ENCODE results near the gene VASP.
A peak's percentile ranks its signal among the peaks of the same experiment; 100 is the strongest.

The VASP gene

DNA sequence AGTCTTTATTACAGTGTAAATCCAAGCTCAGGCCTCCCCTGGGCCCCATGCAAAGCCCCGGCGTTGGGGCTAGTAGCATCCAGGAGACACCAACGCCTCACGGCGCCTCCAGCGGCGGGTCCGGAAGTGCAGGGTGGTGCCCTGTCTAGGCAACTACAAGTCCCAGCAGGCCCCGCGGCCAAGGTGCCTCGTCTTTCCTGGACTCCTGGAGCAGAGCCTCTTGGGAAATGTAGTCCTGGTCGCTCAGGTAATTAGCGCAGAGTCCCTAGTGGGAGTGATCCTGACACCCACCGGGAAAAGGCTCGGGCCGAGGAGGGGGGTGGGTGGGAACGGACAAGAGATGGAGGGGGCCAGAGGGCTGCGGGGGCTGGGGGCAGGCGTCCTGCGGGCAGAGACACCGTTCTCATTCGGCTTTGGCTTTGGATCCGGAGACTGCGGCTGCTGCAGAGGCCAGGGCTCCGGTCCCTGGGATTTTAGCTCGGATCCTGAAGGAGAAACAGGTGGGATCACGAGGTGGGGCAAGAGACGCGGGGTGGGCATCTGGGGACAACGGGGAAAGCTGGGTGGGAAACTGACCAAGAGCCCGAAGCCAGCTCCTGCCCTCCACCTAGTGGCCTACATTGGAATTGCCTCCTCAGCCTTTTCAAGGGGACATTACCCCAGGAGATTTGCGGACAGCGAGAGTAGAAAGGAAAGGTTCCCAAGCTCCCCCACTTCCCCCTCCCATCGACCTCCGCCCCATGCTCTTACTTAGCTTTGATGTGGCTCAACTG is 21.8 kb upstream of the VASP start:
- TF ChIP-seq, protein P1, sequence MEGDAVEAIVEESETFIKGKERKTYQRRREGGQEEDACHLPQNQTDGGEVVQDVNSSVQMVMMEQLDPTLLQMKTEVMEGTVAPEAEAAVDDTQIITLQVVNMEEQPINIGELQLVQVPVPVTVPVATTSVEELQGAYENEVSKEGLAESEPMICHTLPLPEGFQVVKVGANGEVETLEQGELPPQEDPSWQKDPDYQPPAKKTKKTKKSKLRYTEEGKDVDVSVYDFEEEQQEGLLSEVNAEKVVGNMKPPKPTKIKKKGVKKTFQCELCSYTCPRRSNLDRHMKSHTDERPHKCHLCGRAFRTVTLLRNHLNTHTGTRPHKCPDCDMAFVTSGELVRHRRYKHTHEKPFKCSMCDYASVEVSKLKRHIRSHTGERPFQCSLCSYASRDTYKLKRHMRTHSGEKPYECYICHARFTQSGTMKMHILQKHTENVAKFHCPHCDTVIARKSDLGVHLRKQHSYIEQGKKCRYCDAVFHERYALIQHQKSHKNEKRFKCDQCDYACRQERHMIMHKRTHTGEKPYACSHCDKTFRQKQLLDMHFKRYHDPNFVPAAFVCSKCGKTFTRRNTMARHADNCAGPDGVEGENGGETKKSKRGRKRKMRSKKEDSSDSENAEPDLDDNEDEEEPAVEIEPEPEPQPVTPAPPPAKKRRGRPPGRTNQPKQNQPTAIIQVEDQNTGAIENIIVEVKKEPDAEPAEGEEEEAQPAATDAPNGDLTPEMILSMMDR (IDR thresholded peaks at IDR 0.05) = peak; percentile 54

DNA sequence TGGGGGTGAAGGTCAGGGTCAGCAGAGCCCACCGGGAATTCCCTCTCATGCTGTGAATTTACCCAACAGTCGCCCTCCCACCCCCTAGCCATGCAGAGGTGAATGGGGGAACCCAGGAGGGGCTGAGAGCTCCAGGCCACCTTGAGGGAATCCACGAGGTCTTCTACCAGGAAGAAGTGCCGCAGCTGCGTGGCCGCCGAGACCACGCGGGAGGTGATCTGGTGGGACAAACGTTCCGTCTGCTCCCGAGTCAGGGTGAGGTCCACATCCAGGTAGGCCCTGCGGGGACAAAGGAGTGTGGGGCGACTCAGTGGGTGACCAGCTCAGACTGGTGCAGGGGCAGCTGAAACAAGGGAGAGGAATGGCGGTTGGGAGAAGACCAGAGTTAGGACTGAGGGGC is 18.6 kb upstream of the VASP start:
- TF ChIP-seq, protein P1 (IDR thresholded peaks at IDR 0.05) = no peak

DNA sequence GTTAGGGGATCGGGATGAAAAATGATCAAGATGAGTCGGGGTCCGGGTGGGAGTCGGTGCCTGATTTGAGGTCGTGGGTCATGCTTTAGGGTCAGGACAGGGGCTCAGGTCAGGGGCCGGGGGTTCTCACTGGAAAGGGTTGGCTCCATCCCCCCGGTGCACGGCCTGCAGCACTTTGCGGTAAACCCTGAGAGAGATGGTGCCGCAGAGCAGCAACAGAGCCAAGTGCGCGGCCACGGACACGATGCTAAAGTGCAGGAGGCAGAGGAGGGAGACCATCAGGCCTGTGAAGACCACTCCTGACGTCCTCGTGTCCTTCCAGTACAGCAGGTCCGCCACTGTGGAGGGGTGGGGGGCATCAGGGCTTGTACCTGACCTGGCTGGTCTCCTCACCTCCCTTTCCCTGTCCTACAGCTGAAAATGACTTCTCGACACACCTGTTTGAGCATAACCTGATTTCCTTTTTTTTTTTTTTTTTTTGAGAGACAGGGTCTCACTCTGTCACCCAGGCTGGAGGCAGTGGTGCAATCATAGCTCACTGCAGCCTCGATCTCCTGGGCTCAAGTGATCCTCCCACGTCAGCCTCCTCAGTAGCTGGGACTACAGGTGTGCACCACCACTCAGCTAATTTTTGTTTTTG is 17.9 kb upstream of the VASP start:
- TF ChIP-seq, protein P1 (IDR thresholded peaks at IDR 0.05) = no peak

DNA sequence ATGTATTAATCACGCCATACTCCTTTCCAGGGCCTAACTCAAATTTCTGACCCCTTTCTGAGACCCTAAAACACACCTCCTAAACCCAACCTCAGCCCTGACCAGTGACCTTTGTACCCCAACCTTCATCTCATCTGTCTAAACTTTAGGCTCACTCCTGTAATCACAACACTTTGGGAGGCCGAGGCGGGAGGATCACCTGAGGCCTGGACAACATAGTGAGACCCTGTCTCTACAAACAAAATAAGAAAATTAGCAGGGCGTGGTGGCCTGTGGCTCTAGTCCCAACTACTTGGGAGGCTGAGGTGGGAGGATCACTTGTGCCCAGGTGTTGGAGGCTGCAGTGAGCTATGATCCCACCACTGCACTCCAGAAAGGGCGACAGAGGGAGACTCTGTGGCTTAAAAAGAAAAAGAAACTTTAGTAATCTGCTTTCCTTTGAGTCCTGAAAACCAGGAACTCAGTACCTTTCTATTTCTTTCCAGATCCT is 15.1 kb upstream of the VASP start:
- TF ChIP-seq, protein P1 (IDR thresholded peaks at IDR 0.05) = no peak

DNA sequence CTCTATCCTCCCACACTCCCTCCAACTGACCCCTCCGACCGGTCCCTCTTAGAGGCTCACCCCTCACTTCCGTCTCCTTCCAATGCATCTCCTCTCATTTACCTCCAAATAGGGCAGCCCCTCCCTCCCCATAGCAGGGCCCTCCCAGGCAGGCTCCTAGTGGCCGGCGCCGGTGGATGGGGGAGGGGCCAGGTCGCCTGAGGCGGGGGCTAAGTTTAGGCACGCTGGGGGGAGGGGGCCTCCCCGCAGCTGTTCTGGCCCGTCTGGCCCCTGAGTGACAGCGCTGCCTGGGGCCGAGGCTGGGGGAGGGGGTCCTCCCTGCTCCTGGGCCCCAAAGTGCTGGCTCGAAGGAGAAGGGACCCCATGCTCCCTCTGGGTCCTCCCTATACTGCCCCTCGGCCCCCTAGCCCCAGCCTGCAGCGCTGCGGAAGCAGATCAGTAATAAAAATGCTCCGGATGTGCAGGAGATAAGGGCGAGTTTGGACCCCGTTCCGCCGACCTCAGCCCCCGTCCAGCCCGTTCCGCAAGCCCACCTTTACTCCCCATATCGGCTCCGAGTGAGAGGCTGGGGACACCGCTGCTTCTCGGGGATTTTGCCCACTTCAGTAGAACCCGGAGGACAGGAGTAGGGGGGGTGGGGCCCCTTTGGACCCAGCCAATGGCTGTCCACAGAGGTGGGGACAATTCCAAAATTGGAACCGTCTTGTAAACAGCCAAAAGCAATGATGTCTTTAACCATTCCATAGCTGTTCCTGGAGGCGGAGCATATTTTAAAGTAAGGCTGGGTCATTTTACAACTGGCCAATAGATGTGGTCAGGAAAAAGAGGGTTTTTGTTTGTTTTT is 14.4 kb upstream of the VASP start:
- TF ChIP-seq, protein P1 (IDR thresholded peaks at IDR 0.05) = no peak

DNA sequence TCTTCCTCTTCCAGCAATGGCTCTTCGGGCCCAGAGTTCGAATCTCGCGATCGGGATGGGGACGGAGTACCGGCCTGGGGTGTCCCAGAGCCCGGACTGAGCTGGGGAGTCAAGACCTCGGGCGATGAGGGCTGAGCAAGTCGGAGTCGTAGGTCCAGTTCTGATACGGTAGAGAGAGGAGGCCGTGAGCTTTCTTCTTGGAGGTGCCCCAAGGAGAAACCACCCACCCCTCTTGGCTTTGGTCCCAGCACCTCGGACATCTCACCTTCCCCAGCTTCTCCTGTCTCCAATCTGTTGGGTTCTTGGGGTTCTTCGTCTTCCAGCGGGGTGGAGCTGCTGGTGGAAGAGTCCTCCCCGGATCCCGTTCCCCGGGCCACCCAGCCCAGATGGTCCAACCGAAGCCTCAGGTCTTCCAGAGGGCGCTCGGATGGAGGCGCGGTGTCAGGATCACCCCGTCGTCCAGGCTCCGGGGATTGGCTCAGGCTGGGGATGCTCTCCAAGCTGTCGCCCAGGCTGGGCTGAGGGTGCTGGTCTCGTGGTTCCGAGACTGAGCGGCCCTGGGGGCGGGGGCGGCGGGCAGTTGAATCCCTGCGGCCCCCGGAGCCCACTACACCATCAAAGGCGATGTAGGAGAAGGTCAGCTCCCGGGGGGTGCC is 12.9 kb upstream of the VASP start:
- TF ChIP-seq, protein P1 (IDR thresholded peaks at IDR 0.05) = no peak

DNA sequence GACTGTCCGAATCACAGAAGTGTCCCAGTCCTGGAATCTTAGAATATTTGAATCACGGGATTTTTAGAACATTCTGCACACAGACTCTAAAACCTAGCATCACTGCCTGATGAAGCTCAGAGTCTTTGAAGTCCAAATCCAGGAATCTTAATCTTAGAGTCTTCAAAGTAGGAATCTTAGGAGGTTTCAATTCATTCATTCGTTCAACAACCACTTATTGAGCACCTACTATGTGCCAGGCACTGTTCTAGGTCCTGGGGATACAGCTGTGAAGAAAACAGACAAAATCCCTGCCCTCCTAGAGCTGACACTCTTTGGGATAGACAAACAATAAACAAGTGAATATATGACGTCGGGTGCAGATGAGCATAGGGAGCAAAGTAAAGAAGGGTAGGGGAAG is 12.1 kb upstream of the VASP start:
- TF ChIP-seq, protein P1 (IDR thresholded peaks at IDR 0.05) = no peak
